ENCODE measurements around the gene ADGRG7. TPM values are rescaled to one million over a fixed set of nuclear protein-coding genes. Genes with fewer than 3 reads are reported as not detected.
"Not testable (repeated sequence)": the region's sequence is repeated elsewhere in the genome, so short reads cannot be mapped to it uniquely, and the experiment has no call there.

Gene ADGRG7
- total RNA-seq, 4 donors from 2014 or later, result not detected

DNA sequence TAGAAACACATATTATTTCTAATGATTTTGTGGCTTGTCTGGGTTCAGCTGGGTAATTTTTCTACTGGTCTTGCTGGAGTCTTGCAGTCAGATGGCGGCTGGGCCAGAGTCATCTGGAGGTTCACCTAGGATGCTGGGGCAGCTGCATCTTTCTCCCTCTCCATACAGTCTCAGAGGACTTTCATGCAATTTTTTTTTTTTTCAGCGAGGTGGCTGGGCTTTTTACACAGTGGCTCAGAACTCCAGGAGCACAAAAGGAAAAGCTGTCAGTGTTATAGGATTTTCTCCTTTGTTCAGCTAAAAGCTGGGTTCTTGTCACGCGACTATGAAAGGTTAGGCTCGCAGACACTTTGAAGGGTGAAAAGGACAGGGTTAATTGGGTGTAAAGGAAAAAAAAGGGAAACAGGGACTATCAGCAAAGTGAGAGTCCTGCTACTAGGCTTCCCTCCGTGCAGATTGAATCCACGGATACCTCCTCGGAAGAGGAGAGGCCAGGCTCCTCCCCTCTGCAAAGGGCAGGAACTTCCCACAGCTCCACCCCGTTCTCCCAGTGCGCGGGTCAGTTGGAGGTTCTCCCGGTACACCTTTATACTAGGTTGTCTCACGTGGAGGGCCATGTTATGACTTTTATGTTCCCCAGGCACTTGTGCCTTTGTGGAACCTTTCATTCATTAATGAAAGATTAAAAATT lies 44.3 kb downstream of the ADGRG7 start:
- TF ChIP-seq POLR2AphosphoS5 (IDR thresholded peaks at IDR 0.05) (no peak), EP300 (IDR thresholded peaks at IDR 0.05) (no peak), POLR2A (IDR thresholded peaks at IDR 0.05; ENCODE audit: low read depth) (no peak)
- TF ChIP-seq, protein P1, sequence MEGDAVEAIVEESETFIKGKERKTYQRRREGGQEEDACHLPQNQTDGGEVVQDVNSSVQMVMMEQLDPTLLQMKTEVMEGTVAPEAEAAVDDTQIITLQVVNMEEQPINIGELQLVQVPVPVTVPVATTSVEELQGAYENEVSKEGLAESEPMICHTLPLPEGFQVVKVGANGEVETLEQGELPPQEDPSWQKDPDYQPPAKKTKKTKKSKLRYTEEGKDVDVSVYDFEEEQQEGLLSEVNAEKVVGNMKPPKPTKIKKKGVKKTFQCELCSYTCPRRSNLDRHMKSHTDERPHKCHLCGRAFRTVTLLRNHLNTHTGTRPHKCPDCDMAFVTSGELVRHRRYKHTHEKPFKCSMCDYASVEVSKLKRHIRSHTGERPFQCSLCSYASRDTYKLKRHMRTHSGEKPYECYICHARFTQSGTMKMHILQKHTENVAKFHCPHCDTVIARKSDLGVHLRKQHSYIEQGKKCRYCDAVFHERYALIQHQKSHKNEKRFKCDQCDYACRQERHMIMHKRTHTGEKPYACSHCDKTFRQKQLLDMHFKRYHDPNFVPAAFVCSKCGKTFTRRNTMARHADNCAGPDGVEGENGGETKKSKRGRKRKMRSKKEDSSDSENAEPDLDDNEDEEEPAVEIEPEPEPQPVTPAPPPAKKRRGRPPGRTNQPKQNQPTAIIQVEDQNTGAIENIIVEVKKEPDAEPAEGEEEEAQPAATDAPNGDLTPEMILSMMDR (IDR thresholded peaks at IDR 0.05), result no peak
- H3K27me3 ChIP-seq, result no peaks in the 10 kb centered on the region
- WGBS, result 81% methylated on average over 13 of the region's 13 CpGs
- H3K4me3 ChIP-seq, result no peak overlapping the region
- intact Hi-C loops (cut with DNase I), result no loop called here
- DNase-seq (ENCODE audit: extremely low spot score), result no peak
- H3K9me3 ChIP-seq, result no peaks in the 10 kb centered on the region
- H3K36me3 ChIP-seq, result no peaks in the 10 kb centered on the region
- H3K27ac ChIP-seq (replicated peaks in 1 of 4), result no peak overlapping the region
- peaks cover 0 to 5% (median 0%) of the 10 kb centered on the region in 4 donors for H3K4me1 ChIP-seq

DNA sequence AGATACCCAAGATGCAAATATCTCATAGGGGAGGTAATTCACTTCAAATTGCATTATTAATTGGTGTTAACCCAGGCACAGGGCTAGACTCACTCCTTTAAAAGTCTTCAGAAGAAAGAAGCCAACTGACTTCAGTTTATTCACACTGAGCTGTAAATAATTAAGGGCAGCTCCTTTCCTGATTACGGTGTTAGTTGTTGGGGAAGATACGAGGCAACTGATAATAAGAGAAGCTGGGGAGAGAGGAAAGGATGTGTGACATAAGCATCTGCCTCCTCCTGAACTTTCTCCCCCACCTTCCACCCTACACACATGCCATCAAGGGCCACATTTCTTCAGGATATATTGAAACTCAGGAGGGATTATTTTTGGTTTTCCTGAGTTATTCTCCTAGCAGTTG lies 47.5 kb downstream of the ADGRG7 start:
- Histone ChIP-seq H3K27ac (replicated peaks in 1 of 4) (no peak overlapping the region), H3K36me3 (no peaks in the 10 kb centered on the region), H3K4me3 (no peak overlapping the region), H3K27me3 (no peaks in the 10 kb centered on the region), H3K9me3 (no peaks in the 10 kb centered on the region), H3K4me1 (no peaks in the 10 kb centered on the region)
- TF ChIP-seq, protein P1 (IDR thresholded peaks at IDR 0.05), result no peak
- no peak for TF ChIP-seq EP300 (IDR thresholded peaks at IDR 0.05)
- TF ChIP-seq POLR2A (IDR thresholded peaks at IDR 0.05; ENCODE audit: low read depth), result no peak
- TF ChIP-seq POLR2AphosphoS5 (IDR thresholded peaks at IDR 0.05), result no peak
- intact Hi-C loops (cut with DNase I), result no loop called here
- 88% methylated on average over 2 of the region's 2 CpGs for WGBS
- DNase-seq (ENCODE audit: extremely low spot score), result no peak

DNA sequence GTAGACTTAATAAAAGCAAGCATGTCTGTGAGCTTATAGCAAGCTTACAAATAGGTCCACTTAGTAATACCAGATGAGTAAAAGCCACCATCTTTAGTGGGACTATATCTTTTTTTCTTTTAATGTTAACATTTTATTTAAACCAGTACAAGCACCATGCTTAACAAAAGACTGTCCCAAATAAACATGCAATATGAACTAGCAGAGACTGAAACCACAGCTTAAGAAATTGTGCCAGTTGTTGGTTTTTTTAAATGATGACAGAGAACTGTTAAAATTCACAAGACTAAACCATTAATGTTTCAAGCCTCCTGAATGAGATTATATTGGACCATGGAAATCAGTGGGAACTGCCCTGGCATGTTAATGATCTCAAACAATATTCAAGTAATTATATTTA lies 51.9 kb downstream of the ADGRG7 start:
- intact Hi-C loops (cut with DNase I); H3K4me3 ChIP-seq; H3K27ac ChIP-seq (replicated peaks in 1 of 4); H3K27me3 ChIP-seq; H3K9me3 ChIP-seq; DNase-seq (ENCODE audit: extremely low spot score); H3K4me1 ChIP-seq; H3K36me3 ChIP-seq: not testable (repeated sequence)

DNA sequence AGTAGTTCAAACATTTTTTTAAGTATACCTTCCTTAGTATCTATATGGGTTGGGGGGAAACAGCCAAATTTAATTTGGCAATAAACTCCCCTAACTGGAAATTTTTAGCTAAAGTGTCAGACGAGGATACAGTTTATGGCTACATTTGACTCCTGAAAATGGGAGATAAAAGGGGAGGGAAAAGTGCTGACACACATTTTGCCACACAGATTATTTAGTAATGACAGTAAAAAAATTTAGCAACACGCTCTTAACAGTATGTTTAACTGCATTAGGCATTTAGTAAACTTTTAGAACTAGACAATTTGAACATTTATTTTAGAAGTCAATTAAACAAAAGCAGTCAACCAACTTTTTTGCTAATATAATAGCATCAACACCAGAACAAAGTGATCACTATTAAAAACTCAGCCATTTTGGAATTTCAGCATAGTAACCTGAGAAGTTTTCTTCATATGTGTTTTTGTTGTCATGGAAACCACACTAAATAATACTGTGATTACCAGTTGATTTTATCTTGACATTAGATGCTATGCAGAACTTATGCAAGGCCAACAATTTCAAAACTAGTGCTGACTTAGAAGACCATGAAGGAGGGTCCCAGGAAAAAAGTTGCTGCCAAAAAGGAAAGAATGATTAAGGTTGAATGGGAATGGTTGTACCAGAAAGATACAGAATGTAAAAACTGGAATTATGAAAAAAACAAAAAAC lies 52.9 kb downstream of the ADGRG7 start:
- H3K27me3 ChIP-seq, result no peaks in the 10 kb centered on the region
- no peak overlapping the region for H3K27ac ChIP-seq (replicated peaks in 1 of 4)
- no peak overlapping the region for H3K4me3 ChIP-seq
- 89% methylated on average over 2 of the region's 2 CpGs for WGBS
- no peak for DNase-seq (ENCODE audit: extremely low spot score)
- intact Hi-C loops (cut with DNase I), result no loop called here
- TF ChIP-seq POLR2AphosphoS5 (IDR thresholded peaks at IDR 0.05) (no peak), EP300 (IDR thresholded peaks at IDR 0.05) (no peak), POLR2A (IDR thresholded peaks at IDR 0.05; ENCODE audit: low read depth) (no peak)
- TF ChIP-seq, protein P1 (IDR thresholded peaks at IDR 0.05), result no peak
- no peaks in the 10 kb centered on the region for H3K4me1 ChIP-seq
- no peaks in the 10 kb centered on the region for H3K9me3 ChIP-seq
- H3K36me3 ChIP-seq, result no peaks in the 10 kb centered on the region

DNA sequence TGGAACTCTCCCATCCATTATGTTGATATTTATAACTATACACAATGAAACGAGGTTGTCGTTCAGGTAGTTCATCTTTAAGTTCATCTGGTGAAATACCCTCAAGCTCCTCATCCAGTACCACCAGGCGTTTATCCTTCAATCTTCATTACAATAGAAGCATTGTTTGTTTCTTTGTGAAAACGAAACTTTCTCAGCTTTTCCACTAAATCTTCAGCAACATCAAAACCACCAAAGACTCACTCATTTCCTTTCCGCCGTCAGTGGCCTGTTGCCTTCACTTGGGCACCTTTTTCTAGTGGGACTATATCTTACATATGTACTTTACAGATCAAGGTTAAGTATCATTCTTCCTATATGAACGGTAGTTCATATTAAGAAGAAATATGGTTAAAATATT lies 55.8 kb downstream of the ADGRG7 start:
- Histone ChIP-seq H3K4me1 (no peaks in the 10 kb centered on the region), H3K4me3 (no peak overlapping the region), H3K27ac (replicated peaks in 1 of 4) (no peak overlapping the region), H3K27me3 (no peaks in the 10 kb centered on the region), H3K36me3 (no peaks in the 10 kb centered on the region), H3K9me3 (no peaks in the 10 kb centered on the region)
- TF ChIP-seq POLR2A (IDR thresholded peaks at IDR 0.05; ENCODE audit: low read depth) (no peak), EP300 (IDR thresholded peaks at IDR 0.05) (no peak), POLR2AphosphoS5 (IDR thresholded peaks at IDR 0.05) (no peak)
- TF ChIP-seq, protein P1 (IDR thresholded peaks at IDR 0.05), result no peak
- WGBS, result 58% methylated on average over 7 of the region's 7 CpGs
- DNase-seq (ENCODE audit: extremely low spot score), result no peak
- intact Hi-C loops (cut with DNase I), result no loop called here

DNA sequence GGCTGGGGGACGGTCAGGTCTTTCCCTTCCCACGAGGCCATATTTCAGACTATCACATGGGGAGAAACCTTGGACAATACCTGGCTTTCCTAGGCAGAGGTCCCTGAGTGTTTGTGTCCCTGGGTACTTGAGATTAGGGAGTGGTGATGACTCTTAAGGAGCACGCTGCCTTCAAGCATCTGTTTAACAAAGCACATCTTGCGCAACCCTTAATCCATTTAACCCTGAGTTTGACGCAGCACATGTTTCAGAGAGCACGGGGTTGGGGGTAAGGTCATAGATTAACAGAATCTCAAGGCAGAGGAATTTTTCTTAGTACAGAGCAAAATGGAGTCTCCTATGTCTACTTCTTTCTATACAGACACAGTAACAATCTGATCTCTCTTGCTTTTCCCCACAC lies 57.3 kb downstream of the ADGRG7 start:
- H3K9me3 ChIP-seq; H3K4me3 ChIP-seq; intact Hi-C loops (cut with DNase I); H3K36me3 ChIP-seq; H3K27ac ChIP-seq (replicated peaks in 1 of 4); H3K27me3 ChIP-seq; H3K4me1 ChIP-seq; DNase-seq (ENCODE audit: extremely low spot score): not testable (repeated sequence)
- WGBS, result 80% methylated on average over 1 of the region's 6 CpGs

DNA sequence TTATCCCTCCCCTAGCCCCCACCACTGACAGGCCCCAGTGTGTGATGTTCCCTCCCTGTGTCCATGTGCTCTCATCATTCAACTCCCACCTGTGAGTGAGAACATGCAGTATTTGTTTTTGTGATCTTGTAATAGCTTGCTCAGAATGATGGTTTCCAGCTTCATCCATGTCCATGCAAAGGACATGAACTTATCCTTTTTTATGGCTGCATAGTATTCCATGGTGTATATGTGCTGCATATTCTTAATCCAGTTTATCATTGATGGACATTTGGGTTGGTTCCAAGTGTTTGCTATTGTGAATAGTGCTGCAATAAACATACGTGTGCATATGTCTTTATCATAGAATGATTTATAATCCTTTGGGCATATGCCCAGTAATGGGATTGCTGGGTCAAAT lies 57.9 kb downstream of the ADGRG7 start:
- intact Hi-C loops (cut with DNase I); DNase-seq (ENCODE audit: extremely low spot score); H3K4me3 ChIP-seq; H3K9me3 ChIP-seq; H3K27ac ChIP-seq (replicated peaks in 1 of 4); H3K4me1 ChIP-seq; H3K27me3 ChIP-seq; H3K36me3 ChIP-seq: not testable (repeated sequence)
- 64% methylated on average over 1 of the region's 1 CpG for WGBS

DNA sequence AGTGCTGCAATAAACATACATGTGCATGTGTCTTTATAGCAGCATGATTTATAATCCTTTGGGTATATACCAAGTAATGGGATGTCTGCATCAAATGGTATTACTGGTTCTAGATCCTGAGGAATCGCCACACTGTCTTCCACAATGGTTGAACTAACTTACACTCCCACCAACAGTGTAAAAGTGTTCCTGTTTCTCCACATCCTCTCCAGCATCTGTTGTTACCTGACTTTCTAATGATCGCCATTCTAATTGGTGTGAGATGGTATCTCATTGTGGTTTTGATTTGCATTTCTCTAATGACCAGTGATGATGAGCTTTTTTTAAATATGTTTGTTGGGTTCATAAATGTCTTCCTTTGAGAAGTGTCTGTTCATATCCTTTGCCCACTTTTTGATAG lies 61.6 kb downstream of the ADGRG7 start:
- H3K4me3 ChIP-seq; DNase-seq (ENCODE audit: extremely low spot score); intact Hi-C loops (cut with DNase I); H3K36me3 ChIP-seq; H3K4me1 ChIP-seq; H3K9me3 ChIP-seq; H3K27me3 ChIP-seq; H3K27ac ChIP-seq (replicated peaks in 1 of 4): not testable (repeated sequence)
- 100% methylated on average over 2 of the region's 2 CpGs for WGBS
